HEK293 (cell line): ENCODE data around the gene FOXD3.
A peak's percentile ranks its signal among the peaks of the same experiment; 100 is the strongest.

Experiments
- HOXA7 ChIP-seq: sonication (generic); formaldehyde crosslinking; IDR thresholded peaks from 2 replicates; pipeline ENCODE4 v1.8.1; 2022; ENCODE audit warnings: missing genetic modification reagents, borderline replicate concordance
- HOXD13 ChIP-seq: sonication (generic); formaldehyde crosslinking; IDR thresholded peaks from 2 replicates; pipeline ENCODE4 v1.8.0; 2022; ENCODE audit warnings: missing genetic modification reagents, borderline replicate concordance
- KLF1 ChIP-seq: fragments of 450-650 bp; formaldehyde crosslinking; IDR thresholded peaks from 2 replicates; pipeline ENCODE4 v1.5.1; 2016; ENCODE audit warnings: missing biosample characterization, missing genetic modification characterization
- KLF8 ChIP-seq: fragments of 450-650 bp; formaldehyde crosslinking; IDR thresholded peaks from 2 replicates; pipeline ENCODE4 v1.5.1; 2016; ENCODE audit warnings: missing biosample characterization, missing genetic modification characterization
- PRDM1 ChIP-seq: fragments of 450-650 bp; formaldehyde crosslinking; IDR thresholded peaks from 2 replicates; pipeline ENCODE4; 2016; ENCODE audit warnings: missing biosample characterization, missing genetic modification characterization
- SETDB1 ChIP-seq: IDR thresholded peaks from one replicate; pipeline ENCODE4 v1.6.1; 2017; ENCODE audit warnings: mild to moderate bottlenecking, low read length, moderate library complexity, mixed read lengths; ENCODE audit not compliant: insufficient read length
- ZFHX2 ChIP-seq: fragments of 450-650 bp; formaldehyde crosslinking; conservative IDR thresholded peaks from 2 replicates; pipeline ENCODE4 v1.5.1; 2016; ENCODE audit warnings: missing biosample characterization, missing genetic modification characterization
- ZFP37 ChIP-seq: fragments of 450-650 bp; formaldehyde crosslinking; IDR thresholded peaks from 2 replicates; pipeline ENCODE4 v1.5.1; 2016; ENCODE audit warnings: missing biosample characterization, missing genetic modification characterization
- ZIC2 ChIP-seq: fragments of 450-650 bp; formaldehyde crosslinking; IDR thresholded peaks from 2 replicates; pipeline ENCODE4 v1.5.1; 2016; ENCODE audit warnings: missing biosample characterization, missing genetic modification characterization
- ZNF121 ChIP-seq: fragments of 450-650 bp; formaldehyde crosslinking; IDR thresholded peaks from 2 replicates; pipeline ENCODE4 v1.5.1; 2016; ENCODE audit warnings: missing biosample characterization, missing genetic modification characterization
- ZNF335 ChIP-seq: fragments of 450-650 bp; formaldehyde crosslinking; conservative IDR thresholded peaks from 2 replicates; pipeline ENCODE4 v1.5.1; 2016; ENCODE audit warnings: missing biosample characterization, missing genetic modification characterization
- ZNF341 ChIP-seq: fragments of 450-650 bp; formaldehyde crosslinking; IDR thresholded peaks from 2 replicates; pipeline ENCODE4; 2016; ENCODE audit warnings: low read depth, missing biosample characterization, missing genetic modification characterization
- ZNF426 ChIP-seq: fragments of 450-650 bp; formaldehyde crosslinking; IDR thresholded peaks from 2 replicates; pipeline ENCODE4 v1.5.1; 2017; ENCODE audit warnings: missing biosample characterization, missing genetic modification characterization, mild to moderate bottlenecking, inconsistent platforms, moderate library complexity
- ZNF600 ChIP-seq: fragments of 450-650 bp; formaldehyde crosslinking; IDR thresholded peaks from 2 replicates; pipeline ENCODE4 v1.5.1; 2016; ENCODE audit warnings: missing biosample characterization, missing genetic modification characterization
- ZNF777 ChIP-seq: fragments of 450-650 bp; formaldehyde crosslinking; IDR thresholded peaks from 2 replicates; pipeline ENCODE4 v1.5.1; 2017; ENCODE audit warnings: missing biosample characterization, missing genetic modification characterization, borderline replicate concordance
- ZNF785 ChIP-seq: fragments of 450-650 bp; formaldehyde crosslinking; IDR thresholded peaks from 2 replicates; pipeline ENCODE4 v1.5.1; 2016; ENCODE audit warnings: missing biosample characterization, missing genetic modification characterization
- ZNF791 ChIP-seq: fragments of 450-650 bp; formaldehyde crosslinking; IDR thresholded peaks from 2 replicates; pipeline ENCODE4 v1.5.1; 2016; ENCODE audit warnings: missing biosample characterization, missing genetic modification characterization
- TF ChIP-seq, protein P1 (sequence below): fragments of 450-650 bp; formaldehyde crosslinking; IDR thresholded peaks from 2 replicates; pipeline ENCODE4 v1.5.1; 2017; ENCODE audit warnings: missing biosample characterization, missing genetic modification characterization
- TF ChIP-seq, protein P2 (sequence below): fragments of 450-650 bp; formaldehyde crosslinking; IDR thresholded peaks from 2 replicates; pipeline ENCODE4 v1.5.1; 2016; ENCODE audit warnings: missing biosample characterization, missing genetic modification characterization
- TF ChIP-seq, protein P3 (sequence below): fragments of 450-650 bp; formaldehyde crosslinking; IDR thresholded peaks from 2 replicates; pipeline ENCODE4 v1.5.1; 2016; ENCODE audit warnings: missing biosample characterization, missing genetic modification characterization

FOXD3 gene

DNA sequence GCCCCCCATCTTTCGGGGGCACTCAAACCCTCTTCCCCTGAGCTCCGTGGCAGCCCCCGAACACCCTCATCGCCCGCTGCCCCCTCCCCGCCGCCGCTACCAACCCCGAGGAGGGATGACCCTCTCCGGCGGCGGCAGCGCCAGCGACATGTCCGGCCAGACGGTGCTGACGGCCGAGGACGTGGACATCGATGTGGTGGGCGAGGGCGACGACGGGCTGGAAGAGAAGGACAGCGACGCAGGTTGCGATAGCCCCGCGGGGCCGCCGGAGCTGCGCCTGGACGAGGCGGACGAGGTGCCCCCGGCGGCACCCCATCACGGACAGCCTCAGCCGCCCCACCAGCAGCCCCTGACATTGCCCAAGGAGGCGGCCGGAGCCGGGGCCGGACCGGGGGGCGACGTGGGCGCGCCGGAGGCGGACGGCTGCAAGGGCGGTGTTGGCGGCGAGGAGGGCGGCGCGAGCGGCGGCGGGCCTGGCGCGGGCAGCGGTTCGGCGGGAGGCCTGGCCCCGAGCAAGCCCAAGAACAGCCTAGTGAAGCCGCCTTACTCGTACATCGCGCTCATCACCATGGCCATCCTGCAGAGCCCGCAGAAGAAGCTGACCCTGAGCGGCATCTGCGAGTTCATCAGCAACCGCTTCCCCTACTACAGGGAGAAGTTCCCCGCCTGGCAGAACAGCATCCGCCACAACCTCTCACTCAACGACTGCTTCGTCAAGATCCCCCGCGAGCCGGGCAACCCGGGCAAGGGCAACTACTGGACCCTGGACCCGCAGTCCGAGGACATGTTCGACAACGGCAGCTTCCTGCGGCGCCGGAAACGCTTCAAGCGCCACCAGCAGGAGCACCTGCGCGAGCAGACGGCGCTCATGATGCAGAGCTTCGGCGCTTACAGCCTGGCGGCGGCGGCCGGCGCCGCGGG lies 837 bp downstream of the FOXD3 start (continued):
- TF ChIP-seq SETDB1 (no peak), ZFHX2 (tag by site-specific recombination) (peak; percentile 44; the same call in 1 of the 2 replicates), HOXA7 (CRISPR knock-in tag) (no peak), ZNF777 (tag by site-specific recombination) (peak; percentile 87), ZNF785 (no peak), PRDM1 (no peak), ZNF335 (peak; percentile 79), KLF1 (tag by site-specific recombination) (no peak), KLF8 (0 out of 2 replicates have a peak, but pooled peaks have one; percentile 29), HOXD13 (CRISPR knock-in tag) (no peak), ZNF791 (tag by site-specific recombination) (no peak), ZNF426 (no peak), ZNF121 (tag by site-specific recombination) (no peak), ZFP37 (tag by site-specific recombination) (peak; percentile 42; the same call in 1 of the 2 replicates), ZNF341 (tag by site-specific recombination) (peak; percentile 94), ZIC2 (peak; percentile 45), ZNF600 (peak; percentile 80)
- TF ChIP-seq, protein P1, sequence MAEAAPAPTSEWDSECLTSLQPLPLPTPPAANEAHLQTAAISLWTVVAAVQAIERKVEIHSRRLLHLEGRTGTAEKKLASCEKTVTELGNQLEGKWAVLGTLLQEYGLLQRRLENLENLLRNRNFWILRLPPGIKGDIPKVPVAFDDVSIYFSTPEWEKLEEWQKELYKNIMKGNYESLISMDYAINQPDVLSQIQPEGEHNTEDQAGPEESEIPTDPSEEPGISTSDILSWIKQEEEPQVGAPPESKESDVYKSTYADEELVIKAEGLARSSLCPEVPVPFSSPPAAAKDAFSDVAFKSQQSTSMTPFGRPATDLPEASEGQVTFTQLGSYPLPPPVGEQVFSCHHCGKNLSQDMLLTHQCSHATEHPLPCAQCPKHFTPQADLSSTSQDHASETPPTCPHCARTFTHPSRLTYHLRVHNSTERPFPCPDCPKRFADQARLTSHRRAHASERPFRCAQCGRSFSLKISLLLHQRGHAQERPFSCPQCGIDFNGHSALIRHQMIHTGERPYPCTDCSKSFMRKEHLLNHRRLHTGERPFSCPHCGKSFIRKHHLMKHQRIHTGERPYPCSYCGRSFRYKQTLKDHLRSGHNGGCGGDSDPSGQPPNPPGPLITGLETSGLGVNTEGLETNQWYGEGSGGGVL (tag by site-specific recombination) = peak; percentile 43
- TF ChIP-seq, protein P2, sequence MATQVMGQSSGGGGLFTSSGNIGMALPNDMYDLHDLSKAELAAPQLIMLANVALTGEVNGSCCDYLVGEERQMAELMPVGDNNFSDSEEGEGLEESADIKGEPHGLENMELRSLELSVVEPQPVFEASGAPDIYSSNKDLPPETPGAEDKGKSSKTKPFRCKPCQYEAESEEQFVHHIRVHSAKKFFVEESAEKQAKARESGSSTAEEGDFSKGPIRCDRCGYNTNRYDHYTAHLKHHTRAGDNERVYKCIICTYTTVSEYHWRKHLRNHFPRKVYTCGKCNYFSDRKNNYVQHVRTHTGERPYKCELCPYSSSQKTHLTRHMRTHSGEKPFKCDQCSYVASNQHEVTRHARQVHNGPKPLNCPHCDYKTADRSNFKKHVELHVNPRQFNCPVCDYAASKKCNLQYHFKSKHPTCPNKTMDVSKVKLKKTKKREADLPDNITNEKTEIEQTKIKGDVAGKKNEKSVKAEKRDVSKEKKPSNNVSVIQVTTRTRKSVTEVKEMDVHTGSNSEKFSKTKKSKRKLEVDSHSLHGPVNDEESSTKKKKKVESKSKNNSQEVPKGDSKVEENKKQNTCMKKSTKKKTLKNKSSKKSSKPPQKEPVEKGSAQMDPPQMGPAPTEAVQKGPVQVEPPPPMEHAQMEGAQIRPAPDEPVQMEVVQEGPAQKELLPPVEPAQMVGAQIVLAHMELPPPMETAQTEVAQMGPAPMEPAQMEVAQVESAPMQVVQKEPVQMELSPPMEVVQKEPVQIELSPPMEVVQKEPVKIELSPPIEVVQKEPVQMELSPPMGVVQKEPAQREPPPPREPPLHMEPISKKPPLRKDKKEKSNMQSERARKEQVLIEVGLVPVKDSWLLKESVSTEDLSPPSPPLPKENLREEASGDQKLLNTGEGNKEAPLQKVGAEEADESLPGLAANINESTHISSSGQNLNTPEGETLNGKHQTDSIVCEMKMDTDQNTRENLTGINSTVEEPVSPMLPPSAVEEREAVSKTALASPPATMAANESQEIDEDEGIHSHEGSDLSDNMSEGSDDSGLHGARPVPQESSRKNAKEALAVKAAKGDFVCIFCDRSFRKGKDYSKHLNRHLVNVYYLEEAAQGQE (tag by site-specific recombination) = peak; percentile 29; the same call in 1 of the 2 replicates
- TF ChIP-seq, protein P3, sequence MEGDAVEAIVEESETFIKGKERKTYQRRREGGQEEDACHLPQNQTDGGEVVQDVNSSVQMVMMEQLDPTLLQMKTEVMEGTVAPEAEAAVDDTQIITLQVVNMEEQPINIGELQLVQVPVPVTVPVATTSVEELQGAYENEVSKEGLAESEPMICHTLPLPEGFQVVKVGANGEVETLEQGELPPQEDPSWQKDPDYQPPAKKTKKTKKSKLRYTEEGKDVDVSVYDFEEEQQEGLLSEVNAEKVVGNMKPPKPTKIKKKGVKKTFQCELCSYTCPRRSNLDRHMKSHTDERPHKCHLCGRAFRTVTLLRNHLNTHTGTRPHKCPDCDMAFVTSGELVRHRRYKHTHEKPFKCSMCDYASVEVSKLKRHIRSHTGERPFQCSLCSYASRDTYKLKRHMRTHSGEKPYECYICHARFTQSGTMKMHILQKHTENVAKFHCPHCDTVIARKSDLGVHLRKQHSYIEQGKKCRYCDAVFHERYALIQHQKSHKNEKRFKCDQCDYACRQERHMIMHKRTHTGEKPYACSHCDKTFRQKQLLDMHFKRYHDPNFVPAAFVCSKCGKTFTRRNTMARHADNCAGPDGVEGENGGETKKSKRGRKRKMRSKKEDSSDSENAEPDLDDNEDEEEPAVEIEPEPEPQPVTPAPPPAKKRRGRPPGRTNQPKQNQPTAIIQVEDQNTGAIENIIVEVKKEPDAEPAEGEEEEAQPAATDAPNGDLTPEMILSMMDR (tag by site-specific recombination) = peak; percentile 36; the same call in 1 of the 2 replicates
